IMR-90 (cell line): ENCODE data around the gene XCL1.

ENCODE experiments used
- CEBPB ChIP-seq: IDR thresholded peaks from 2 replicates; pipeline ENCODE4 v1.6.1; 2012; ENCODE audit warnings: low read depth, low read length, improper control_type of control experiment
- CTCF ChIP-seq: conservative IDR thresholded peaks from 2 replicates; pipeline ENCODE4 v1.5.1; 2012; ENCODE audit warnings: mild to moderate bottlenecking, low read depth, low read length, improper control_type of control experiment
- MAFK ChIP-seq: IDR thresholded peaks from 2 replicates; pipeline ENCODE4 v1.6.1; 2012; ENCODE audit warnings: low read depth, low read length, improper control_type of control experiment
- MAZ ChIP-seq: IDR thresholded peaks from 2 replicates; pipeline ENCODE4 v1.6.1; 2012; ENCODE audit warnings: low read depth, mild to moderate bottlenecking, low read length, improper control_type of control experiment, moderate library complexity, borderline replicate concordance
- MXI1 ChIP-seq: IDR thresholded peaks from 2 replicates; pipeline ENCODE4 v1.6.1; 2012; ENCODE audit warnings: low read depth, mild to moderate bottlenecking, low read length, moderate library complexity, borderline replicate concordance
- POLR2A ChIP-seq: IDR thresholded peaks from 2 replicates; pipeline ENCODE4 v1.6.1; 2012; ENCODE audit warnings: mild to moderate bottlenecking, low read depth, low read length
- USF2 ChIP-seq: fragments of 150-350 bp; IDR thresholded peaks from 2 replicates; pipeline ENCODE4 v1.6.1; 2017; ENCODE audit warnings: mild to moderate bottlenecking, antibody characterized with exemption, low read length, low read depth

GRCh38 chr1:168598125-168598524 lies 21.7 kb downstream of the XCL1 start:
- TF ChIP-seq USF2 (no peak), CTCF (no peak), MAFK (no peak), CEBPB (no peak), POLR2A (no peak), MXI1 (no peak), MAZ (no peak)
